ENCODE results near the gene SLC7A11. TPM values are rescaled to one million over a fixed set of nuclear protein-coding genes. Genes with fewer than 3 reads are reported as not detected.

SLC7A11 gene
- polyA plus RNA-seq, 1 donor from 2014 or later = 0.46 TPM

DNA sequence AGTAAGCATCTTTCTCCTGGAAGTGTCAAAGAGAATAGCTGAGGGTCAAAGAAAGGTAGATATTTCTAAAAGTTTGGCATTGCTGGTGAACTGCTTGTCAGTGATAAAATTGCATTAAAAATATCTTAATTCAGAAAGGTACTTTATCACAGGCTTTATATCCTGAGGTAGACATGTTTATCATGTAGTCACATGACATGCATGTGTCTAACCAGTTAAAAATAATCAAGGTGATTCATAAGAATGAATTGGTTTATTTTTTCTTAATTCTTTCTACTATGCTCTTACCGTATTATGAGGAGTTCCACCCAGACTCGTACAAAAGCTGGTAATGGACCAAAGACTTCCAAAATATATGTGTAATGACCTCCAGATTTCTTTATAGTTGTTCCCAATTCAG, 6.1 kb downstream of the SLC7A11 start:
- Histone ChIP-seq H3F3A (ENCODE audit: insufficient read depth, low read length, poor library complexity, severe bottlenecking) (no peaks in the 10 kb centered on the region), H3K36me3 (ENCODE audit: insufficient read depth, low read length) (no peaks in the 10 kb centered on the region), H3K9me2 (ENCODE audit: insufficient read depth, low read length) (no peaks in the 10 kb centered on the region), H2AFZ (ENCODE audit: low read depth, low read length) (no peak overlapping the region), H3K4me2 (ENCODE audit: low read length) (no peak overlapping the region), H3K9me3 (ENCODE audit: low read length) (no peaks in the 10 kb centered on the region), H3K4me3 (ENCODE audit: low read length) (no peak overlapping the region), H3K9ac (ENCODE audit: low read length) (no peak overlapping the region), H3K27me3 (ENCODE audit: insufficient read depth, low read depth, low read length) (no peaks in the 10 kb centered on the region), H4K20me1 (ENCODE audit: insufficient read depth) (no peaks in the 10 kb centered on the region), H3K27ac (ENCODE audit: low read length) (no peak overlapping the region), H3K79me2 (replicated peaks; ENCODE audit: insufficient read depth, low read length) (no peaks in the 10 kb centered on the region)
- TF ChIP-seq POLR2AphosphoS5 (IDR thresholded peaks at IDR 0.05) = no peak
- TF ChIP-seq, protein P1, sequence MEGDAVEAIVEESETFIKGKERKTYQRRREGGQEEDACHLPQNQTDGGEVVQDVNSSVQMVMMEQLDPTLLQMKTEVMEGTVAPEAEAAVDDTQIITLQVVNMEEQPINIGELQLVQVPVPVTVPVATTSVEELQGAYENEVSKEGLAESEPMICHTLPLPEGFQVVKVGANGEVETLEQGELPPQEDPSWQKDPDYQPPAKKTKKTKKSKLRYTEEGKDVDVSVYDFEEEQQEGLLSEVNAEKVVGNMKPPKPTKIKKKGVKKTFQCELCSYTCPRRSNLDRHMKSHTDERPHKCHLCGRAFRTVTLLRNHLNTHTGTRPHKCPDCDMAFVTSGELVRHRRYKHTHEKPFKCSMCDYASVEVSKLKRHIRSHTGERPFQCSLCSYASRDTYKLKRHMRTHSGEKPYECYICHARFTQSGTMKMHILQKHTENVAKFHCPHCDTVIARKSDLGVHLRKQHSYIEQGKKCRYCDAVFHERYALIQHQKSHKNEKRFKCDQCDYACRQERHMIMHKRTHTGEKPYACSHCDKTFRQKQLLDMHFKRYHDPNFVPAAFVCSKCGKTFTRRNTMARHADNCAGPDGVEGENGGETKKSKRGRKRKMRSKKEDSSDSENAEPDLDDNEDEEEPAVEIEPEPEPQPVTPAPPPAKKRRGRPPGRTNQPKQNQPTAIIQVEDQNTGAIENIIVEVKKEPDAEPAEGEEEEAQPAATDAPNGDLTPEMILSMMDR (IDR thresholded peaks at IDR 0.05; ENCODE audit: poor library complexity, severe bottlenecking) = no peak
- TF ChIP-seq SMC3 (conservative IDR thresholded peaks at IDR 0.05; ENCODE audit: poor library complexity) = no peak
- no peak for TF ChIP-seq TAF1 (IDR thresholded peaks at IDR 0.05; ENCODE audit: low read depth)
- TF ChIP-seq RAD21 (conservative IDR thresholded peaks at IDR 0.05) = no peak
- no peak for TF ChIP-seq EZH2 (IDR thresholded peaks at IDR 0.05; ENCODE audit: borderline replicate concordance, insufficient read depth, low read length, poor library complexity, severe bottlenecking)
- TF ChIP-seq, protein P2, sequence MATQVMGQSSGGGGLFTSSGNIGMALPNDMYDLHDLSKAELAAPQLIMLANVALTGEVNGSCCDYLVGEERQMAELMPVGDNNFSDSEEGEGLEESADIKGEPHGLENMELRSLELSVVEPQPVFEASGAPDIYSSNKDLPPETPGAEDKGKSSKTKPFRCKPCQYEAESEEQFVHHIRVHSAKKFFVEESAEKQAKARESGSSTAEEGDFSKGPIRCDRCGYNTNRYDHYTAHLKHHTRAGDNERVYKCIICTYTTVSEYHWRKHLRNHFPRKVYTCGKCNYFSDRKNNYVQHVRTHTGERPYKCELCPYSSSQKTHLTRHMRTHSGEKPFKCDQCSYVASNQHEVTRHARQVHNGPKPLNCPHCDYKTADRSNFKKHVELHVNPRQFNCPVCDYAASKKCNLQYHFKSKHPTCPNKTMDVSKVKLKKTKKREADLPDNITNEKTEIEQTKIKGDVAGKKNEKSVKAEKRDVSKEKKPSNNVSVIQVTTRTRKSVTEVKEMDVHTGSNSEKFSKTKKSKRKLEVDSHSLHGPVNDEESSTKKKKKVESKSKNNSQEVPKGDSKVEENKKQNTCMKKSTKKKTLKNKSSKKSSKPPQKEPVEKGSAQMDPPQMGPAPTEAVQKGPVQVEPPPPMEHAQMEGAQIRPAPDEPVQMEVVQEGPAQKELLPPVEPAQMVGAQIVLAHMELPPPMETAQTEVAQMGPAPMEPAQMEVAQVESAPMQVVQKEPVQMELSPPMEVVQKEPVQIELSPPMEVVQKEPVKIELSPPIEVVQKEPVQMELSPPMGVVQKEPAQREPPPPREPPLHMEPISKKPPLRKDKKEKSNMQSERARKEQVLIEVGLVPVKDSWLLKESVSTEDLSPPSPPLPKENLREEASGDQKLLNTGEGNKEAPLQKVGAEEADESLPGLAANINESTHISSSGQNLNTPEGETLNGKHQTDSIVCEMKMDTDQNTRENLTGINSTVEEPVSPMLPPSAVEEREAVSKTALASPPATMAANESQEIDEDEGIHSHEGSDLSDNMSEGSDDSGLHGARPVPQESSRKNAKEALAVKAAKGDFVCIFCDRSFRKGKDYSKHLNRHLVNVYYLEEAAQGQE (IDR thresholded peaks at IDR 0.05; ENCODE audit: borderline replicate concordance) = no peak
- no peak for TF ChIP-seq EP300 (conservative IDR thresholded peaks at IDR 0.05; ENCODE audit: poor library complexity, severe bottlenecking)
- TF ChIP-seq MXI1 (conservative IDR thresholded peaks at IDR 0.05; ENCODE audit: poor library complexity, severe bottlenecking) = no peak

DNA sequence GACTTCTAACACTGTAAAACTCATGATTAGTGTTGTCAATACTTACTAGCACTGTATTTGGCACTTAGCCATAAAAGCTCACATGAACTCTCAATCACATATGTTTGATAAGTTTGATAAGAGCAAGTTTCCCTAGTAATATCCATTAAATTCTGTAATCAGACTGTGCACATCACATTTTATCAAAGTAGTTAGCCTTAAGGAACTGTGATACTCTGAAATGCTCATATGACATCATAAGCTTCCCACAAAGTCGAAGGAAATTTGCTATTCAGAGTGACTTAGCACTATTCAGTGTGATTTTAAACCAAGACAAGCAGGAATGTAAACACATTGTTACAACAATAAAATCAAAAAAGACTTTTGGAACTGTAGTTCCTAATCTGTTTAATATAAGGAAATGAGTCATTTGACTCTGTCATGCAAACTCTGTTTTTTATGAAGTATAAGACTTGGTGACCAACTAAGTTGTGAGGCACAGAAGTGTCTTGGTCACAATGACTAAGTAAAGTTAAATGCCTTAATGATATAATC, 6.7 kb downstream of the SLC7A11 start:
- no peaks in the 10 kb centered on the region for H3K79me2 ChIP-seq (replicated peaks; ENCODE audit: insufficient read depth, low read length)
- no peaks in the 10 kb centered on the region for H3K9me3 ChIP-seq (ENCODE audit: low read length)
- H3K4me3 ChIP-seq (ENCODE audit: low read length) = no peak overlapping the region
- H3F3A ChIP-seq (ENCODE audit: insufficient read depth, low read length, poor library complexity, severe bottlenecking) = no peaks in the 10 kb centered on the region
- H3K36me3 ChIP-seq (ENCODE audit: insufficient read depth, low read length) = no peaks in the 10 kb centered on the region
- H3K27me3 ChIP-seq (ENCODE audit: insufficient read depth, low read depth, low read length) = no peaks in the 10 kb centered on the region
- no peak overlapping the region for H3K9ac ChIP-seq (ENCODE audit: low read length)
- no peak overlapping the region for H3K4me2 ChIP-seq (ENCODE audit: low read length)
- H2AFZ ChIP-seq (ENCODE audit: low read depth, low read length) = no peak overlapping the region
- TF ChIP-seq POLR2AphosphoS5 (IDR thresholded peaks at IDR 0.05) (no peak), TAF1 (IDR thresholded peaks at IDR 0.05; ENCODE audit: low read depth) (no peak), SMC3 (conservative IDR thresholded peaks at IDR 0.05; ENCODE audit: poor library complexity) (no peak), MXI1 (conservative IDR thresholded peaks at IDR 0.05; ENCODE audit: poor library complexity, severe bottlenecking) (no peak)
- TF ChIP-seq, protein P2 (IDR thresholded peaks at IDR 0.05; ENCODE audit: borderline replicate concordance) = no peak
- TF ChIP-seq, protein P1 (IDR thresholded peaks at IDR 0.05; ENCODE audit: poor library complexity, severe bottlenecking) = no peak
- no peak overlapping the region for H3K27ac ChIP-seq (ENCODE audit: low read length)
- no peaks in the 10 kb centered on the region for H3K9me2 ChIP-seq (ENCODE audit: insufficient read depth, low read length)
- no peaks in the 10 kb centered on the region for H4K20me1 ChIP-seq (ENCODE audit: insufficient read depth)
